Sigmoid colon (tissue), 4 donors: ENCODE results near the gene NEBL.

Experiments
- CTCF ChIP-seq, 4 experiments: fragments of 450-650 bp in 3 of 4; fragments of 200-600 bp in 1 of 4; IDR thresholded peaks; one replicate each; pipeline ENCODE4 v1.5.1; 2016 to 2019; ENCODE audit warnings: antibody characterized with exemption in 4 of 4, mild to moderate bottlenecking in 3 of 4, moderate library complexity in 2 of 4
- EP300 ChIP-seq, 4 donors: sonication (generic); formaldehyde crosslinking; IDR thresholded peaks; one replicate each; pipeline ENCODE4 v1.6.1; 2017; ENCODE audit warnings: antibody characterized with exemption in 4 of 4
- POLR2A ChIP-seq, 2 donors: fragments of 450-650 bp; IDR thresholded peaks; one replicate each; pipeline ENCODE4 v1.6.1; 2016; ENCODE audit warnings: antibody characterized with exemption in 2 of 2, mild to moderate bottlenecking in 2 of 2, moderate library complexity in 2 of 2
- POLR2AphosphoS5 ChIP-seq, 4 donors: sonication (generic); formaldehyde crosslinking; IDR thresholded peaks; one replicate each; pipeline ENCODE4 v1.6.1; 2017; ENCODE audit warnings: antibody characterized with exemption in 4 of 4

- TF ChIP-seq CTCF (IDR thresholded peaks at IDR 0.05) (no peak), EP300 (IDR thresholded peaks at IDR 0.05) (no peak), POLR2AphosphoS5 (IDR thresholded peaks at IDR 0.05) (no peak), POLR2A (IDR thresholded peaks at IDR 0.05) (no peak)
Measured at GRCh38 chr10:20922451-20922850, 25.3 kb upstream of the NEBL start.
